ENCODE data around the gene RUBCNL. TPM values are rescaled to one million over a fixed set of nuclear protein-coding genes. Genes with fewer than 3 reads are reported as not detected.

Gene RUBCNL
- total and polyA plus RNA-seq, 7 donors, result 1.4 to 26.9 (median 2.9) TPM

DNA sequence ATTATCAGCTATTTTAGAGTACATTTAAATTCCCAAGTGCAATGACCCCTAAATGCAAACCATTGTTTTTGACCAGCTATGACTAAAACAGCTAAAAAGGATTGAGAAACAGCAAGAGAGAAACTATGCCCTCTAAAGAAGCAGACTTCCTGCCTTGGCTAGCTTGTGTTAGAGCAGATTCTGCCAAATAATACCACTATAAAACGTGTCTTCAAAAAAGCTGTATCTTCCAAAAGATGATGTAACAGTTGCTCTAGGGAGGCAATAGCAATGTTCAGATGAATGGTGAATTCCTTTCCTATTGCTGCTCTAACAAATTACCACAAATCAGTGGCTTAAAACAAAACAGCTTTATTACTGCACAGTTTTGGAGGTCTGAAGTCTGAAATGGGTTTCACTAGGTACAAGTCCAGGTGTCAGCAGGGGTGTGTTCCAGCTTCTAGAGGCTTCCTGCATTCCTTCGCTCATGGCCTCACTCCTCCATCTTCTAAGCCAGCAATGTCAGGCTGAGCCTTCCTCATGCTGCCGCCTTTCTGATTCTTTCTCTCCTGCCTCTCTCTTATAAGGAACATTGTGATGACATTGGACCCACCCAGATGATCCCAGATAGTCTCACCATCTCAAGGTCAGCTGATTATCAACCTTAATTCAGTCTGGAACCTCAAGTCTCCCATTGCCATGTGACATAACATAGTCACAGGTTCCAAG lies 90.8 kb downstream of the RUBCNL start:
- 66 to 77% methylated on average over 3 of the region's 3 CpGs for WGBS, 2 donors
- H3K27me3 ChIP-seq, result no peaks in the 10 kb centered on the region
- no peak for TF ChIP-seq CTCF (IDR thresholded peaks at IDR 0.05)
- no peak for TF ChIP-seq POLR2AphosphoS5 (IDR thresholded peaks at IDR 0.05)
- TF ChIP-seq EP300 (IDR thresholded peaks at IDR 0.05), result no peak
- no peak for TF ChIP-seq POLR2A (IDR thresholded peaks at IDR 0.05)
- peaks cover 0 to 7% (median 0%) of the 10 kb centered on the region in 4 donors for H3K4me1 ChIP-seq
- H3K27ac ChIP-seq, result peak overlapping the region in 2 of 4 donors; percentile 17 to 37
- intact Hi-C loops (cut with DNase I), result no loop called here
- no peak overlapping the region for H3K4me3 ChIP-seq
- no peak for DNase-seq
- H3K9me3 ChIP-seq, result no peaks in the 10 kb centered on the region
- H3K36me3 ChIP-seq, result no peaks in the 10 kb centered on the region

DNA sequence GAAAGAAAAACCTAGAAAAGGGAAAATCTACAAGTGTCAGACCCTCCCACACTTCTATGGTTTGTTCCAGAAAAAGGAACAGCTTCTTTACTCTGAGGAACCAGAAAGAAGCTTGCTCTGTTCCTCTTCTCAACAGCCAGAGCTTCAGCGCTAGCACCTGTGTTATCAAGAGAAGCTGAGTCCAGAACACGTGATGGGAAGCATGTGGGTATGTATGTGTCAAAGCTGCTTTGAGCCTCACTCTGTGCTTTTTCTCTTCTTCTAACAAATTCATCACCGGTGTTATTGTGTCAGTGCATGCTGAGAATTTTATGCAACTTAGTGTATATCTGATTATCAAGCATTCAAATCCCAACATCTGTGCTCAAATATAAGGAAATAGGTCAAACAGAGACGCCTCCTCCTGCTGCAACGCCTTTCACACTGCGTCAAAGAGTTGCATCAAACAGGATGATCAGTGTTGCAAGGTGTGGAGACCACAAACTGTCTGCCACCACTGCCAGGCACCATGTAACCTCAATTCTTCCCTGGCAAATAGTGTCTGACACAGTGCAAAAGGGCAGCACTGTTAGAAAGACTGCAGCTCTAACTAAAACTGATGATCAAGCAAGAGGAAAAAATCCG lies 91.4 kb downstream of the RUBCNL start:
- 38 to 71% methylated on average over 7 of the region's 7 CpGs for WGBS, 2 donors
- TF ChIP-seq EP300 (IDR thresholded peaks at IDR 0.05) (no peak), POLR2AphosphoS5 (IDR thresholded peaks at IDR 0.05) (no peak), POLR2A (IDR thresholded peaks at IDR 0.05) (no peak), CTCF (IDR thresholded peaks at IDR 0.05) (no peak)
- no peak for DNase-seq

DNA sequence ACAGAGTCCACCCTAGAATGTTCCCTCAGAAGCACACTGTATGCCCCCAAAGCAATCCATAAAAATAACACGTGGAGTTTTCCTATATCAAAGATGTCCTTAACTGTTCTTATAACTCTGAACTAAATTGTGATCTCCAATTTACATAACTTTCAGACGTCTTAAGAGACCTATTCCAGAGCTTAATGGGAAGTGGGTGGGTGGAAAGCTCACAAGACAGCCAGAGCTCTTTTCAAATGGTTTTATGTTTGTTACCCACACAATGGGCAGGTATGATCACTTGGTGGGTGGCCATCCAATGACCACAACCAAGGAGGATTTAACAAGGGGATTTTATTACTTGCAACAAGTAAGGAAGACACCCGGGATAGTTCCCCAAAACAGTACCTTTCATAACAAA lies 93.6 kb downstream of the RUBCNL start:
- intact Hi-C loops (cut with DNase I), result no loop called here
- DNase-seq, result no peak
- no peak overlapping the region for H3K4me3 ChIP-seq
- H3K36me3 ChIP-seq, result no peaks in the 10 kb centered on the region
- TF ChIP-seq POLR2AphosphoS5 (IDR thresholded peaks at IDR 0.05), result no peak
- no peak for TF ChIP-seq CTCF (IDR thresholded peaks at IDR 0.05)
- TF ChIP-seq EP300 (IDR thresholded peaks at IDR 0.05), result no peak
- no peak for TF ChIP-seq POLR2A (IDR thresholded peaks at IDR 0.05)
- H3K27me3 ChIP-seq, result no peaks in the 10 kb centered on the region
- H3K4me1 ChIP-seq, result peaks cover 0 to 7% (median 0%) of the 10 kb centered on the region in 4 donors
- H3K27ac ChIP-seq, result no peak overlapping the region
- no peaks in the 10 kb centered on the region for H3K9me3 ChIP-seq
- WGBS, 2 donors, result 68 to 76% methylated on average over 3 of the region's 3 CpGs

More for the DNA sequence above, 91.4 kb downstream of the RUBCNL start:
- Histone ChIP-seq H3K4me1 (peaks cover 0 to 7% (median 0%) of the 10 kb centered on the region in 4 donors), H3K36me3 (no peaks in the 10 kb centered on the region), H3K9me3 (no peaks in the 10 kb centered on the region), H3K4me3 (no peak overlapping the region), H3K27ac (peak overlapping the region in 3 of 4 donors; percentile 6 to 17 (median 15)), H3K27me3 (no peaks in the 10 kb centered on the region)
- intact Hi-C loops (cut with DNase I), result no loop called here

Small RNAs within 50 kb of the gene (small RNA-seq; reads per million reads assigned to genes)
- gene RNU2-6P (0.60 to 10.6 (median 0.65) reads per million in 3 donors), gene RNU6-68P (0 reads per million in 3 donors)

Other genes with a start within 250 kb of the RUBCNL start
- gene LCP1, start 205.1 kb downstream of the RUBCNL start, total RNA-seq, result 10 to 100 TPM in 3 of 4 donors, 1 to 10 TPM in 1; 10.0 to 42.6 (median 29.8) TPM
- 100 to 1,000 TPM in 1 of 3 donors, 10 to 100 TPM in 2; 13.4 to 112 (median 15.6) TPM for gene LCP1, start 205.1 kb downstream of the RUBCNL start, polyA plus RNA-seq
- not detected for gene LRRC63, start 175.3 kb downstream of the RUBCNL start, total RNA-seq
- gene LRRC63, start 175.3 kb downstream of the RUBCNL start, polyA plus RNA-seq, result not detected
- gene LRCH1, start 165.9 kb upstream of the RUBCNL start, total RNA-seq, result 10 to 100 TPM; 32.4 to 54.0 (median 40.7) TPM
- gene LRCH1, start 165.9 kb upstream of the RUBCNL start, polyA plus RNA-seq, result 1 to 10 TPM; 4.2 to 8.4 (median 5.1) TPM